A673 (cell line): Measurements from ENCODE around the gene MLANA. TPM values are rescaled to one million over a fixed set of nuclear protein-coding genes. Genes with fewer than 3 reads are reported as not detected.

Experiments used
- BruUV-seq: library from RNA; stranded (reverse); fragments of 400-500 nt; replicated peaks from 2 replicates; lab custom pipeline; 2021; lab: Mats Ljungman, UMichigan
- CTCF ChIA-PET: fragments of 300-600 bp; sonication (Branson Sonifier 250); formaldehyde crosslinking; loops from one replicate; lab custom pipeline; 2022; ENCODE audit warnings: antibody characterized with exemption; lab: Charles Lee
- POLR2A ChIA-PET: fragments of 300-600 bp; sonication (Branson Sonifier 250); formaldehyde crosslinking; loops from one replicate; lab custom pipeline; 2022; ENCODE audit warnings: antibody characterized with exemption; ENCODE audit not compliant: low non-redundant PET; lab: Charles Lee
- DNase-seq: peaks from one replicate; pipeline ENCODE4 v3.0.0-alpha.2; 2015; ENCODE audit warnings: low spot score
- H3K27ac ChIP-seq: fragments of 200-600 bp; sonication (generic); 2 replicates; pipeline ENCODE4 v1.5.1; 2016; ENCODE audit warnings: mixed run types, low read depth, mild to moderate bottlenecking, mixed read lengths, antibody characterized with exemption, low read length; ENCODE audit not compliant: poor library complexity, severe bottlenecking
- H3K27me3 ChIP-seq: fragments of 200-600 bp; sonication (generic); replicated peaks from 2 replicates; pipeline ENCODE4 v1.6.1; 2017; ENCODE audit warnings: mixed run types, low read depth, mild to moderate bottlenecking, mixed read lengths, antibody characterized with exemption, low read length; ENCODE audit not compliant: insufficient read depth, poor library complexity
- H3K36me3 ChIP-seq: fragments of 200-600 bp; sonication (generic); 2 replicates; pipeline ENCODE4 v1.6.1; 2016; ENCODE audit warnings: mixed run types, mild to moderate bottlenecking, mixed read lengths, antibody characterized with exemption, low read length; ENCODE audit not compliant: insufficient read depth, poor library complexity, severe bottlenecking
- H3K4me1 ChIP-seq: fragments of 200-600 bp; sonication (generic); 2 replicates; pipeline ENCODE4 v1.6.1; 2017; ENCODE audit warnings: mixed run types, mild to moderate bottlenecking, mixed read lengths, antibody characterized with exemption, low read length; ENCODE audit not compliant: insufficient read depth, poor library complexity, severe bottlenecking
- H3K4me3 ChIP-seq: fragments of 200-600 bp; sonication (generic); 2 replicates; pipeline ENCODE4 v1.5.1; 2016; ENCODE audit warnings: low read depth, mixed run types, mild to moderate bottlenecking, mixed read lengths, low read length; ENCODE audit not compliant: poor library complexity, severe bottlenecking
- H3K9me3 ChIP-seq: fragments of 200-600 bp; sonication (generic); 2 replicates; pipeline ENCODE4 v1.6.1; 2016; ENCODE audit warnings: mixed run types, low read depth, mild to moderate bottlenecking, mixed read lengths, antibody characterized with exemption, low read length; ENCODE audit not compliant: poor library complexity, severe bottlenecking
- CTCF ChIP-seq: fragments of 300-800, 200-600 bp; sonication (generic); conservative IDR thresholded peaks from 2 replicates; pipeline ENCODE4 v1.5.1; 2017; ENCODE audit warnings: low read depth, mild to moderate bottlenecking, antibody characterized with exemption, low read length, moderate library complexity, mixed read lengths
- EZH2 ChIP-seq: fragments of 200-600 bp; sonication (generic); IDR thresholded peaks from 2 replicates; pipeline ENCODE4 v1.6.1; 2017; ENCODE audit warnings: borderline replicate concordance, low read depth, mild to moderate bottlenecking, mixed read lengths, antibody characterized with exemption, low read length; ENCODE audit not compliant: poor library complexity, severe bottlenecking
- intact Hi-C: fragments of 100-400 bp; cut with micrococcal nuclease; formaldehyde crosslinking; loops from one replicate; pipeline ENCODE4 v1.10.0; 2022; ENCODE audit not compliant: unreplicated experiment
- total RNA-seq: library from RNA; stranded (reverse); gene quantifications from 2 replicates; pipeline ENCODE4 v1.2.3, GENCODE V29; 2021

Gene MLANA
- total RNA-seq, 1 experiment from 2014 or later = not detected

DNA sequence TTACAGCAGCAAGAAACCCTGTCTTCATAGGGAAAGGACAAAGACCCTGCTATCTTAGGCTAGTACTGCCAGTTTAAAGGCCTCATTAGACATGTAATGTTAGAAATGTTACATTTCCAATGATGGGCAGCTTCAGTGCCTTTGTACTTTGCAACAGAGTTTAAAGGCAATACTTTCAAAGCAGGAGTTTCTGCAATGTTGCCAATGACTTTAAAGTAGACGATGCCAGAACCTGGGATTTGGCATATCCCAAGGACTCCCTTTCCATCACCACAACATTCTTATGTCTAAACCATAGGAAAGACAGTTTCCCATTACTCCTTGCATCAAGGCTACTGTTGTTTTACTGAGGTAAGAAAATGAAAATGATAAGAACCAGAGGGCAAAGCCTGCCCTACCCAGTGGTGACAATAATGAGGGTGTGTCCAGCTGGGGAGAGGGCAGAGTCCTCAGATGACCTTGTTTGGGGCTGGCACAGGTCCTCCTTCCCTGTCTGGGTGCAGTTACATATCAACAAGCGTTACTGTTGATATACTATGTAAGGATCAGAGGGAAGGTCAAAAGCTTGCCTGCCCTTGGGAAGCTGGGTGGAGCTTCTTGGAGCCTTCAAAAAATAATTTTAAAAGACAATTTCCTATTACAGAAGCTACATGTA is 27.5 kb upstream of the MLANA start:
- ChIA-PET CTCF (no interaction called here), POLR2A (no interaction called here)
- H3K4me1 ChIP-seq = no peaks in the 10 kb centered on the region
- H3K9me3 ChIP-seq = no peaks in the 10 kb centered on the region
- intact Hi-C loops = no loop called here
- H3K27ac ChIP-seq = no peak overlapping the region
- no peak overlapping the region for H3K4me3 ChIP-seq
- no peaks in the 10 kb centered on the region for H3K36me3 ChIP-seq
- BruUV-seq = no TSS peak
- no peak for DNase-seq
- no peaks in the 10 kb centered on the region for H3K27me3 ChIP-seq
- no peak for TF ChIP-seq CTCF
- no peak for TF ChIP-seq EZH2

GRCh38 chr9:5864446-5864845 is 26.2 kb upstream of the MLANA start:
- DNase-seq = no peak
- intact Hi-C loops = no loop called here
- ChIA-PET CTCF (no interaction called here), POLR2A (no interaction called here)
- Histone ChIP-seq H3K36me3 (no peaks in the 10 kb centered on the region), H3K9me3 (no peaks in the 10 kb centered on the region), H3K27me3 (no peaks in the 10 kb centered on the region), H3K27ac (no peak overlapping the region), H3K4me1 (no peaks in the 10 kb centered on the region), H3K4me3 (no peak overlapping the region)
- no TSS peak for BruUV-seq
- no peak for TF ChIP-seq CTCF
- TF ChIP-seq EZH2 = no peak

- H3K9me3 ChIP-seq = no peaks in the 10 kb centered on the region
- CTCF ChIA-PET = no interaction called here
- DNase-seq = no peak
- H3K36me3 ChIP-seq = no peaks in the 10 kb centered on the region
- TF ChIP-seq CTCF (no peak), EZH2 (no peak)
- no peaks in the 10 kb centered on the region for H3K27me3 ChIP-seq
- no peak overlapping the region for H3K4me3 ChIP-seq
- POLR2A ChIA-PET = no interaction called here
- intact Hi-C loops = no loop called here
- H3K4me1 ChIP-seq = no peaks in the 10 kb centered on the region
- BruUV-seq = no TSS peak
- no peak overlapping the region for H3K27ac ChIP-seq
Observed at GRCh38 chr9:5866272-5866671, 24.4 kb upstream of the MLANA start.
